Endothelial cell of umbilical vein (primary cell): ENCODE measurements around the gene KIF26B. TPM values are rescaled to one million over a fixed set of nuclear protein-coding genes. Genes with fewer than 3 reads are reported as not detected.

Experiments used
- BruUV-seq: library from RNA; stranded (reverse); fragments of 400-500 nt; replicated peaks from 2 replicates; lab custom pipeline; 2021; lab: Mats Ljungman, UMichigan
- CTCF ChIA-PET: fragments of 300-600, 350-600 bp; sonication (Branson Sonifier 250); formaldehyde crosslinking; loops from one replicate; lab custom pipeline; 2021; ENCODE audit warnings: antibody characterized with exemption, inconsistent platforms; lab: Charles Lee
- POLR2A ChIA-PET: fragments of 300-600, 350-600 bp; sonication (Branson Sonifier 250); formaldehyde crosslinking; loops from one replicate; lab custom pipeline; 2021; ENCODE audit warnings: antibody characterized with exemption, inconsistent platforms; lab: Charles Lee
- DNase-seq: peaks from one replicate; pipeline ENCODE4 v3.0.0-alpha.2; 2011; ENCODE audit warnings: low read depth, low spot score
- FAIRE-seq: peaks from 2 replicates; lab custom pipeline; 2011; peaks lifted over from hg19 to GRCh38; lab: Jason Lieb, UNC
- H2AFZ ChIP-seq: 2 replicates; pipeline ENCODE4 v1.6.0; 2012; ENCODE audit warnings: low read depth, low read length, control low read depth, inconsistent platforms
- H3K27ac ChIP-seq: 2 replicates; pipeline ENCODE4 v1.5.1; 2011; ENCODE audit warnings: low read depth, mild to moderate bottlenecking, control low read depth, low read length, moderate library complexity; ENCODE audit not compliant: insufficient read depth
- H3K27me3 ChIP-seq, 2 experiments: 2 replicates each; pipeline versions ENCODE4 v1.6.0 to v1.6.1; 2011; ENCODE audit warnings: low read length in 2 of 2, mixed read lengths in 1 of 2; ENCODE audit not compliant: control insufficient read depth in 2 of 2, insufficient read depth in 2 of 2
- H3K36me3 ChIP-seq, 2 experiments: 2 replicates in 1 of 2; 3 replicates in 1 of 2; pipeline ENCODE4 v1.5.1; 2011; ENCODE audit warnings: low read length in 2 of 2, mild to moderate bottlenecking in 1 of 2, moderate library complexity in 1 of 2; ENCODE audit not compliant: control insufficient read depth in 2 of 2, insufficient read depth in 2 of 2; ENCODE audit errors: extremely low read depth in 1 of 2
- H3K4me1 ChIP-seq: 3 replicates; pipeline ENCODE4 v1.5.1; 2011; ENCODE audit warnings: mild to moderate bottlenecking, low read length; ENCODE audit not compliant: control insufficient read depth, insufficient read depth; ENCODE audit errors: extremely low read depth
- H3K4me2 ChIP-seq: 2 replicates; pipeline ENCODE4 v1.6.1; 2011; ENCODE audit warnings: low read length, control low read depth, mixed read lengths; ENCODE audit not compliant: insufficient read depth
- H3K4me3 ChIP-seq, 3 experiments: fragments of 200-600 bp in 1 of 3; sonication (generic), shearing (Covaris generic) in 1 of 3; replicated peaks in 1 of 3; 2 replicates each; pipeline ENCODE4 v1.5.1; 2011 to 2016; ENCODE audit warnings: control low read depth in 3 of 3, low read length in 3 of 3, mild to moderate bottlenecking in 2 of 3, inconsistent platforms in 1 of 3, low read depth in 1 of 3, moderate library complexity in 1 of 3; ENCODE audit not compliant: insufficient read depth in 1 of 3
- H3K79me2 ChIP-seq: 2 replicates; pipeline ENCODE4 v1.6.0; 2012; ENCODE audit warnings: low read length, inconsistent platforms; ENCODE audit not compliant: control insufficient read depth, insufficient read depth
- H3K9ac ChIP-seq: replicated peaks from 2 replicates; pipeline ENCODE3; 2011; ENCODE audit warnings: low read length, control low read depth; ENCODE audit not compliant: insufficient read depth; ENCODE audit errors: extremely low read depth
- H3K9me1 ChIP-seq: replicated peaks from 3 replicates; pipeline ENCODE4 v1.6.0; 2011; ENCODE audit warnings: mild to moderate bottlenecking, low read length; ENCODE audit not compliant: control insufficient read depth, insufficient read depth; ENCODE audit errors: extremely low read depth
- H3K9me3 ChIP-seq: replicated peaks from 2 replicates; pipeline ENCODE4 v1.5.1; 2012; ENCODE audit warnings: low read length, inconsistent platforms; ENCODE audit not compliant: control insufficient read depth, insufficient read depth
- H4K20me1 ChIP-seq: replicated peaks from 2 replicates; pipeline ENCODE3; 2011; ENCODE audit warnings: mild to moderate bottlenecking, low read length; ENCODE audit not compliant: control insufficient read depth, insufficient read depth; ENCODE audit errors: extremely low read depth
- EZH2 ChIP-seq: IDR thresholded peaks from 2 replicates; pipeline ENCODE4 v1.6.1; 2012; ENCODE audit warnings: borderline replicate concordance, low read depth, mild to moderate bottlenecking, moderate library complexity, low read length, inconsistent platforms; ENCODE audit not compliant: severe bottlenecking
- FOS ChIP-seq: IDR thresholded peaks from 2 replicates; pipeline ENCODE4 v1.6.1; 2011; ENCODE audit warnings: mild to moderate bottlenecking, low read length, moderate library complexity, borderline replicate concordance; ENCODE audit not compliant: insufficient read depth
- GATA2 ChIP-seq: IDR thresholded peaks from 2 replicates; pipeline ENCODE4 v1.7.0; 2011; ENCODE audit warnings: low read depth, mild to moderate bottlenecking, moderate library complexity, mixed read lengths, low read length; ENCODE audit not compliant: insufficient read length, insufficient read depth
- JUN ChIP-seq: IDR thresholded peaks from 2 replicates; pipeline ENCODE4 v1.6.1; 2011; ENCODE audit warnings: borderline replicate concordance, low read depth; ENCODE audit not compliant: insufficient read length, insufficient read depth
- MYC ChIP-seq: IDR thresholded peaks from one replicate; pipeline ENCODE4 v1.6.1; 2011; ENCODE audit warnings: mild to moderate bottlenecking, low read depth, low read length
- POLR2A ChIP-seq: IDR thresholded peaks from 2 replicates; pipeline ENCODE4 v1.6.1; 2012; ENCODE audit warnings: low read depth, mild to moderate bottlenecking, control low read depth, low read length
- POLR2AphosphoS5 ChIP-seq: IDR thresholded peaks from 2 replicates; pipeline ENCODE4 v1.6.1; 2012; ENCODE audit warnings: low read depth, mild to moderate bottlenecking, control low read depth, low read length, moderate library complexity; ENCODE audit not compliant: insufficient read depth
- dilution Hi-C: fragments of 300-500 bp; cut with MboI; formaldehyde crosslinking; loops from one replicate; pipeline ENCODE4 v1.15.0; 2019; ENCODE audit warnings: low sequenced_read_pairs; ENCODE audit not compliant: extremely low pct_ligation_motif_present
- intact Hi-C: fragments of 100-400 bp; cut with micrococcal nuclease; formaldehyde crosslinking; loops from one replicate; pipeline ENCODE4 v1.10.0; 2022
- polyA plus RNA-seq, 4 experiments: library from polyadenylated mRNA; depleted of rRNA in 3 of 4; stranded (reverse) in 3 of 4; unstranded in 1 of 4; fragments of >200 nt; gene quantifications; 2 replicates each; pipeline versions ENCODE4 v1.2.1 to v1.2.3, GENCODE V29; 2011 to 2012; ENCODE audit warnings: missing spikeins in 1 of 4
- total RNA-seq: library from RNA; stranded (reverse); gene quantifications from 2 replicates; pipeline ENCODE4 v1.2.3, GENCODE V29; 2021
- TF ChIP-seq, protein P1 (sequence below), 2 donors: IDR thresholded peaks; 1 replicate in 1 of 2; 2 replicates in 1 of 2; pipeline ENCODE4 v1.5.1; 2011; ENCODE audit warnings: low read length in 2 of 2, mild to moderate bottlenecking in 2 of 2, moderate library complexity in 2 of 2, control low read depth in 1 of 2, inconsistent platforms in 1 of 2, low read depth in 1 of 2; ENCODE audit not compliant: insufficient read depth in 1 of 2; ENCODE audit errors: extremely low read depth in 1 of 2
- TF ChIP-seq, protein P2 (sequence below): IDR thresholded peaks from 2 replicates; pipeline ENCODE4 v1.6.1; 2011; ENCODE audit not compliant: insufficient read depth, insufficient read length

The KIF26B gene
- total and polyA plus RNA-seq, 2 donors (not counting 3 experiments of a cell fraction or from before 2014, with no cell fraction given) = 0.04 to 0.49 TPM

DNA sequence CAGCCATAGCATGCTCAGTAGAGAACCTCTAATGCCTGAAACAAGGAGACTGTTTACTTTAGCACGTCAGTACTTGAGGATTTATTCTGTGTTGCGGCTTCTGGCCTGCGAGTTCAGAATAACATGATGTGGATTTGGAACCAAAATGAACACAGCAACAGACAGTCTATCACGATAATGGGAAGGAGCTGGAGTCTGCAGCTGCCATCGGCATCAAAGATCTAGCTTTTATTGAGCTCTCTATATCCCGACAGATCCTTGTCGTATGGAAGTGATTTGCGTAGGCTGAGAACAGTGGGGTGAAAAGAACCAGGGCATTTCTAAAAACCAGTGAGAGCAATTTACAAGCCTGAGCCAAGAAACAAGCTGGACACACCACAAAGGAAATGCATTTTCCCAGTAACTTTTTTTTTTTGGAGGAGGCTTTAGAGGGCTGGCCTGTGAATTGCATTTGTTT, 294.2 kb downstream of the KIF26B start:
- Histone ChIP-seq H3K4me3 (no peak overlapping the region), H3K9ac (no peak overlapping the region), H3K9me1 (no peaks in the 10 kb centered on the region), H3K4me2 (no peak overlapping the region), H3K4me1 (no peaks in the 10 kb centered on the region), H3K79me2 (no peaks in the 10 kb centered on the region), H3K36me3 (no peaks in the 10 kb centered on the region), H3K9me3 (no peaks in the 10 kb centered on the region), H3K27me3 (no peaks in the 10 kb centered on the region), H4K20me1 (no peaks in the 10 kb centered on the region), H2AFZ (no peak overlapping the region), H3K27ac (no peak overlapping the region)
- dilution Hi-C loops (no loop called here), intact Hi-C loops (no loop called here)
- BruUV-seq = no TSS peak
- ChIA-PET CTCF (no interaction called here), POLR2A (no interaction called here)
- no peak for DNase-seq
- TF ChIP-seq POLR2A (no peak), POLR2AphosphoS5 (no peak), MYC (no peak), EZH2 (no peak), GATA2 (no peak), JUN (no peak), FOS (no peak)
- TF ChIP-seq, protein P1, sequence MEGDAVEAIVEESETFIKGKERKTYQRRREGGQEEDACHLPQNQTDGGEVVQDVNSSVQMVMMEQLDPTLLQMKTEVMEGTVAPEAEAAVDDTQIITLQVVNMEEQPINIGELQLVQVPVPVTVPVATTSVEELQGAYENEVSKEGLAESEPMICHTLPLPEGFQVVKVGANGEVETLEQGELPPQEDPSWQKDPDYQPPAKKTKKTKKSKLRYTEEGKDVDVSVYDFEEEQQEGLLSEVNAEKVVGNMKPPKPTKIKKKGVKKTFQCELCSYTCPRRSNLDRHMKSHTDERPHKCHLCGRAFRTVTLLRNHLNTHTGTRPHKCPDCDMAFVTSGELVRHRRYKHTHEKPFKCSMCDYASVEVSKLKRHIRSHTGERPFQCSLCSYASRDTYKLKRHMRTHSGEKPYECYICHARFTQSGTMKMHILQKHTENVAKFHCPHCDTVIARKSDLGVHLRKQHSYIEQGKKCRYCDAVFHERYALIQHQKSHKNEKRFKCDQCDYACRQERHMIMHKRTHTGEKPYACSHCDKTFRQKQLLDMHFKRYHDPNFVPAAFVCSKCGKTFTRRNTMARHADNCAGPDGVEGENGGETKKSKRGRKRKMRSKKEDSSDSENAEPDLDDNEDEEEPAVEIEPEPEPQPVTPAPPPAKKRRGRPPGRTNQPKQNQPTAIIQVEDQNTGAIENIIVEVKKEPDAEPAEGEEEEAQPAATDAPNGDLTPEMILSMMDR (IDR thresholded peaks at IDR 0.05; ENCODE audit: extremely low read depth in 1 of 2, insufficient read depth in 1 of 2, low read depth in 1 of 2, low read length in 2 of 2) = no peak
- TF ChIP-seq, protein P2, sequence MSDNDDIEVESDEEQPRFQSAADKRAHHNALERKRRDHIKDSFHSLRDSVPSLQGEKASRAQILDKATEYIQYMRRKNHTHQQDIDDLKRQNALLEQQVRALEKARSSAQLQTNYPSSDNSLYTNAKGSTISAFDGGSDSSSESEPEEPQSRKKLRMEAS = no peak
- no peak for FAIRE-seq
